H1 (cell line): ENCODE data around the gene IRX4. TPM values are rescaled to one million over a fixed set of nuclear protein-coding genes. Genes with fewer than 3 reads are reported as not detected.

Source experiments
- CTCF ChIA-PET: fragments of 300-600 bp; sonication (Branson Sonifier 250); formaldehyde crosslinking; loops from one replicate; lab custom pipeline; 2021; ENCODE audit not compliant: partially characterized antibody; lab: Charles Lee
- POLR2A ChIA-PET: fragments of 300-600 bp; sonication (Branson Sonifier 250); formaldehyde crosslinking; loops from one replicate; lab custom pipeline; 2021; ENCODE audit warnings: inconsistent platforms; ENCODE audit not compliant: partially characterized antibody; lab: Charles Lee
- DNase-seq, 2 experiments: peaks; one replicate each; pipeline versions ENCODE4 v3.0.0 to v3.0.0-alpha.2; 2010 to 2022; ENCODE audit warnings: low spot score in 2 of 2, low read depth in 1 of 2, mixed read lengths in 1 of 2
- FAIRE-seq: peaks from 2 replicates; lab custom pipeline; 2011; peaks lifted over from hg19 to GRCh38; lab: Jason Lieb, UNC
- H2AFZ ChIP-seq: 2 replicates; pipeline ENCODE4 v1.8.1; 2012; ENCODE audit warnings: low read length, inconsistent platforms
- H2AK5ac ChIP-seq: 2 replicates; pipeline ENCODE4 v1.6.1; 2013; ENCODE audit warnings: low read depth, low read length
- H2BK120ac ChIP-seq: replicated peaks from 2 replicates; pipeline ENCODE3; 2013; ENCODE audit warnings: low read depth, low read length, inconsistent platforms
- H2BK12ac ChIP-seq: 2 replicates; pipeline ENCODE4 v1.6.1; 2013; ENCODE audit warnings: low read depth, low read length
- H2BK15ac ChIP-seq: 2 replicates; pipeline ENCODE4 v1.6.1; 2013; ENCODE audit warnings: low read length
- H2BK20ac ChIP-seq: 2 replicates; pipeline ENCODE4 v1.6.1; 2013; ENCODE audit warnings: low read length
- H2BK5ac ChIP-seq: 2 replicates; pipeline ENCODE4 v1.6.1; 2013; ENCODE audit warnings: low read depth, low read length
- H3K14ac ChIP-seq: 2 replicates; pipeline ENCODE4 v1.6.1; 2013; ENCODE audit warnings: inconsistent platforms; ENCODE audit not compliant: insufficient read length
- H3K18ac ChIP-seq: 2 replicates; pipeline ENCODE4 v1.6.1; 2013; ENCODE audit warnings: low read length; ENCODE audit errors: extremely low read depth
- H3K23ac ChIP-seq: 2 replicates; pipeline ENCODE4 v1.6.1; 2013; ENCODE audit warnings: inconsistent platforms; ENCODE audit not compliant: insufficient read length
- H3K23me2 ChIP-seq: 2 replicates; pipeline ENCODE4 v1.6.1; 2013; ENCODE audit warnings: low read depth, low read length
- H3K27ac ChIP-seq: 2 replicates; pipeline ENCODE4 v1.6.1; 2011; ENCODE audit warnings: low read depth, low read length, inconsistent platforms
- H3K27me3 ChIP-seq, 4 experiments: replicated peaks in 1 of 4; 1 replicate in 1 of 4; 2 replicates in 3 of 4; pipeline versions ENCODE4 v1.6.1 to v1.8.1; 2011 to 2013; ENCODE audit warnings: low read length in 3 of 4, mild to moderate bottlenecking in 3 of 4, inconsistent platforms in 2 of 4, mixed read lengths in 2 of 4, moderate library complexity in 1 of 4; ENCODE audit not compliant: control insufficient read depth in 3 of 4, insufficient read depth in 3 of 4; ENCODE audit errors: extremely low read depth in 1 of 4
- H3K36me3 ChIP-seq, 4 experiments: 2 replicates each; pipeline versions ENCODE4 v1.6.1 to v1.8.1; 2011 to 2013; ENCODE audit warnings: mild to moderate bottlenecking in 4 of 4, low read length in 3 of 4, moderate library complexity in 2 of 4, control low read depth in 1 of 4, inconsistent platforms in 1 of 4; ENCODE audit not compliant: insufficient read depth in 4 of 4, control insufficient read depth in 2 of 4
- H3K4ac ChIP-seq: replicated peaks from 2 replicates; pipeline ENCODE3; 2013; ENCODE audit warnings: low read length, low read depth, mixed read lengths, inconsistent platforms; ENCODE audit not compliant: insufficient read length
- H3K4me1 ChIP-seq, 4 experiments: replicated peaks in 1 of 4; 1 replicate in 1 of 4; 2 replicates in 3 of 4; pipeline versions ENCODE4 v1.6.1 to v1.8.1; 2011 to 2013; ENCODE audit warnings: low read length in 3 of 4, inconsistent platforms in 2 of 4, mixed read lengths in 1 of 4; ENCODE audit not compliant: insufficient read depth in 4 of 4, control insufficient read depth in 3 of 4
- H3K4me2 ChIP-seq, 2 experiments: 2 replicates each; pipeline versions ENCODE4 v1.6.1 to v1.8.1; 2011 to 2013; ENCODE audit warnings: low read depth in 2 of 2, low read length in 2 of 2, control low read depth in 1 of 2, inconsistent platforms in 1 of 2, mild to moderate bottlenecking in 1 of 2; ENCODE audit not compliant: insufficient read depth in 1 of 2
- H3K4me3 ChIP-seq, 4 experiments: fragments of 200-600, 300-600 bp in 1 of 4; sonication (generic), shearing (Covaris generic), sonication (Bioruptor Twin) in 1 of 4; 2 replicates each; pipeline versions ENCODE4 v1.5.1 to v1.8.1; 2011 to 2016; ENCODE audit warnings: low read length in 4 of 4, low read depth in 3 of 4, control low read depth in 2 of 4, inconsistent platforms in 2 of 4, mild to moderate bottlenecking in 2 of 4, mixed read lengths in 1 of 4, moderate library complexity in 1 of 4; ENCODE audit not compliant: insufficient read depth in 2 of 4; ENCODE audit errors: extremely low read depth in 1 of 4
- H3K56ac ChIP-seq: replicated peaks from 2 replicates; pipeline ENCODE3; 2013; ENCODE audit warnings: low read depth, mild to moderate bottlenecking, mixed read lengths, low read length, inconsistent platforms; ENCODE audit not compliant: insufficient read length
- H3K79me1 ChIP-seq: 2 replicates; pipeline ENCODE4 v1.6.1; 2013; ENCODE audit warnings: low read depth, low read length, control low read depth
- H3K79me2 ChIP-seq, 2 experiments: 2 replicates each; pipeline versions ENCODE4 v1.6.1 to v1.8.1; 2012 to 2013; ENCODE audit warnings: low read length in 2 of 2, mild to moderate bottlenecking in 2 of 2, inconsistent platforms in 1 of 2; ENCODE audit not compliant: insufficient read depth in 2 of 2, control insufficient read depth in 1 of 2
- H3K9ac ChIP-seq, 4 experiments: replicated peaks in 1 of 4; 1 replicate in 1 of 4; 2 replicates in 3 of 4; pipeline versions ENCODE4 v1.6.1 to v1.8.1; 2011 to 2013; ENCODE audit warnings: low read depth in 3 of 4, low read length in 3 of 4, control low read depth in 2 of 4, mild to moderate bottlenecking in 2 of 4, moderate library complexity in 2 of 4, inconsistent platforms in 1 of 4; ENCODE audit errors: extremely low read depth in 1 of 4
- H3K9me3 ChIP-seq, 2 experiments: 2 replicates each; pipeline versions ENCODE4 v1.6.1 to v1.8.1; 2012 to 2013; ENCODE audit warnings: mild to moderate bottlenecking in 2 of 2, moderate library complexity in 2 of 2, control low read depth in 1 of 2, inconsistent platforms in 1 of 2, low read depth in 1 of 2, low read length in 1 of 2, mixed read lengths in 1 of 2; ENCODE audit not compliant: insufficient read depth in 2 of 2
- H4K20me1 ChIP-seq, 2 experiments: replicated peaks in 1 of 2; 2 replicates each; pipeline versions ENCODE3 to v1.8.1; 2011 to 2013; ENCODE audit warnings: inconsistent platforms in 2 of 2, low read length in 2 of 2, mild to moderate bottlenecking in 1 of 2; ENCODE audit not compliant: insufficient read depth in 2 of 2, control insufficient read depth in 1 of 2
- H4K5ac ChIP-seq: 2 replicates; pipeline ENCODE4 v1.6.1; 2013; ENCODE audit warnings: low read length, low read depth, mixed read lengths, inconsistent platforms; ENCODE audit not compliant: insufficient read length
- H4K8ac ChIP-seq: 2 replicates; pipeline ENCODE4 v1.8.0; 2013; ENCODE audit warnings: mild to moderate bottlenecking, moderate library complexity, low read length, inconsistent platforms; ENCODE audit not compliant: insufficient read depth; ENCODE audit errors: extremely low read depth
- H4K91ac ChIP-seq: replicated peaks from 2 replicates; pipeline ENCODE3; 2013; ENCODE audit warnings: low read length, mixed read lengths, inconsistent platforms; ENCODE audit not compliant: insufficient read length
- ATF3 ChIP-seq: IDR thresholded peaks from 2 replicates; pipeline ENCODE4 v1.6.1; 2011; ENCODE audit warnings: low read depth, mild to moderate bottlenecking, low read length; ENCODE audit not compliant: insufficient read depth
- CBX8 ChIP-seq: fragments of 300-800, 300-1000 bp; sonication (generic); IDR thresholded peaks from 2 replicates; pipeline ENCODE4 v1.7.1; 2016; ENCODE audit warnings: low read depth, low read length, borderline replicate concordance
- KDM1A ChIP-seq: fragments of 200-600, 300-600 bp; sonication (generic); IDR thresholded peaks from 2 replicates; pipeline ENCODE4 v1.7.1; 2016; ENCODE audit warnings: mild to moderate bottlenecking, low read length, borderline replicate concordance
- KDM4A ChIP-seq: IDR thresholded peaks from one replicate; pipeline ENCODE4 v1.7.1; 2012; ENCODE audit warnings: low read depth, mild to moderate bottlenecking, moderate library complexity, low read length, inconsistent platforms; ENCODE audit not compliant: severe bottlenecking
- KDM5A ChIP-seq: fragments of 200-600 bp; IDR thresholded peaks from 2 replicates; pipeline ENCODE4 v1.7.1; 2012; ENCODE audit warnings: mild to moderate bottlenecking, low read length, inconsistent platforms, mixed read lengths
- RFX5 ChIP-seq: IDR thresholded peaks from 2 replicates; pipeline ENCODE4 v1.6.1; 2011; ENCODE audit warnings: low read depth, low read length, improper control_type of control experiment, borderline replicate concordance
- RNF2 ChIP-seq: fragments of 200-900, 300-1000 bp; sonication (generic); IDR thresholded peaks from 2 replicates; pipeline ENCODE4 v1.7.1; 2016; ENCODE audit warnings: borderline replicate concordance, low read depth, mild to moderate bottlenecking, antibody characterized with exemption, low read length; ENCODE audit not compliant: poor library complexity, severe bottlenecking; ENCODE audit errors: missing control alignments
- SIN3A ChIP-seq, 2 experiments: IDR thresholded peaks in 1 of 2; conservative IDR thresholded peaks in 1 of 2; 2 replicates each; pipeline ENCODE4 v1.6.1; 2011 to 2012; ENCODE audit warnings: low read length in 2 of 2, improper control_type of control experiment in 1 of 2, low read depth in 1 of 2, mild to moderate bottlenecking in 1 of 2
- SP4 ChIP-seq: IDR thresholded peaks from 2 replicates; pipeline ENCODE4 v1.6.1; 2012; ENCODE audit warnings: low read length, inconsistent platforms
- SUZ12 ChIP-seq: fragments of 200-600 bp; sonication (generic); IDR thresholded peaks from 2 replicates; pipeline ENCODE4 v1.6.1; 2012; ENCODE audit warnings: mild to moderate bottlenecking, inconsistent platforms, low read length, moderate library complexity, mixed read lengths
- TCF12 ChIP-seq: IDR thresholded peaks from 2 replicates; pipeline ENCODE4 v1.6.1; 2011; ENCODE audit warnings: low read depth, mild to moderate bottlenecking, low read length
- WGBS, 2 experiments: shearing (Covaris generic) in 1 of 2; methylation state at CpG; one replicate each; pipeline versions ENCODE4 v1.1.6 to v1.1.7; 2013 to 2015; ENCODE audit warnings: low lambda C conversion rate in 2 of 2, mixed read lengths in 2 of 2, inconsistent platforms in 1 of 2, low coverage in 1 of 2, missing lambda C conversion rate in 1 of 2; ENCODE audit not compliant: insufficient replicate concordance in 2 of 2, insufficient coverage in 1 of 2, insufficient read length in 1 of 2; ENCODE audit errors: extremely low coverage in 1 of 2, missing lambda C conversion rate in 1 of 2; 5-methylcytosine and 5-hydroxymethylcytosine counted together
- polyA plus RNA-seq, 7 experiments: library from polyadenylated mRNA; depleted of rRNA in 3 of 7; stranded (reverse) in 5 of 7; unstranded in 2 of 7; fragments of >200 nt in 5 of 7; fragments of 200-250 nt in 2 of 7; gene quantifications; 1 replicate in 5 of 7; 2 replicates in 1 of 7; 4 replicates in 1 of 7; pipeline versions ENCODE4 v1.2.1 to v1.2.3, GENCODE V29; 2011 to 2013; ENCODE audit warnings: missing spikeins in 2 of 7, mixed read lengths in 2 of 7
- total RNA-seq: library from RNA; stranded (reverse); fragmentation: NEBNext Ultra II Directional; extraction: Animal tissue kit (Norgen Biotek cat#: 25700); gene quantifications from 2 replicates; pipeline ENCODE4 v1.2.1, GENCODE V29; 2021

IRX4 gene
- total and polyA plus RNA-seq, 2 of the 8 experiments (the other 6 are each of a cell fraction or from before 2014, with no cell fraction given) = 0.45 to 1.2 TPM

GRCh38 chr5:1931604-1932231 lies 49.0 kb upstream of the IRX4 start:
- Histone ChIP-seq H3K27ac (no peak overlapping the region), H3K4ac (no peak overlapping the region), H3K4me3 (peak overlapping the region; percentile 48 to 68 (median 52)), H3K9ac (no peak overlapping the region), H3K56ac (no peak overlapping the region), H3K23ac (no peak overlapping the region), H2BK120ac (no peak overlapping the region), H3K27me3 (peaks cover 2 to 35% (median 22%) of the 10 kb centered on the region in 4 experiments; a peak in 6 of 7 replicates), H2AFZ (0 out of 2 replicates have a peak overlapping the region, but pooled peaks have one; percentile 83), H2BK5ac (no peak overlapping the region), H4K20me1 (peaks cover 0 to 13% of the 10 kb centered on the region in 2 experiments), H2AK5ac (no peak overlapping the region), H2BK12ac (0 out of 2 replicates have a peak overlapping the region, but pooled peaks have one; percentile 72), H3K23me2 (peaks cover 27% of the 10 kb centered on the region), H3K14ac (no peak overlapping the region), H3K18ac (peak overlapping the region; percentile 89), H3K36me3 (no peaks in the 10 kb centered on the region; a peak in 1 of 8 replicates), H2BK15ac (0 out of 2 replicates have a peak overlapping the region, but pooled peaks have one; percentile 54), H2BK20ac (no peak overlapping the region), H3K4me1 (peaks cover 3 to 11% (median 4%) of the 10 kb centered on the region in 4 experiments; a peak in 6 of 7 replicates), H3K79me2 (no peaks in the 10 kb centered on the region), H3K9me3 (no peaks in the 10 kb centered on the region), H3K4me2 (peak overlapping the region; percentile 86 to 100), H4K8ac (peak overlapping the region; percentile 76; the same call in 1 of the 2 replicates), H4K5ac (no peak overlapping the region), H4K91ac (peak overlapping the region; percentile 47), H3K79me1 (peaks cover 3% of the 10 kb centered on the region; the same call in 1 of the 2 replicates)
- DNase-seq (peak in 1 of 2 experiments; percentile 76), FAIRE-seq (no peak)
- CTCF ChIA-PET = interaction anchor here (0.7 to 1.2 kb wide), 2 partner anchors 15 to 168 kb away, joined by 3 read pairs; no protein-coding TSS in a partner anchor
- 15% methylated on average over 15 of the region's 27 CpGs; no CpG with 5 or more reads in 1 of the 2 experiments for WGBS, 2 experiments
- POLR2A ChIA-PET = no interaction called here
- TF ChIP-seq KDM1A (no peak), RNF2 (peak; percentile 50), KDM4A (peak; percentile 40), TCF12 (no peak), SP4 (no peak), SUZ12 (peak; percentile 41; the same call in 1 of the 2 replicates), RFX5 (no peak), KDM5A (no peak), SIN3A (conservative IDR thresholded peaks at IDR 0.05 in 1 of 2, IDR thresholded peaks at IDR 0.05 in 1 of 2; ENCODE audit: low read depth in 1 of 2, low read length in 2 of 2) (no peak), ATF3 (no peak), CBX8 (no peak)
